HG03066 (cell line): ENCODE data around the gene CYP4F2.
"Not testable (repeated sequence)": the region's sequence is repeated elsewhere in the genome, so short reads cannot be mapped to it uniquely, and the experiment has no call there.

Experiments used
- ATAC-seq: cut with Tn5 transposase; IDR thresholded peaks from one replicate; pipeline ENCODE4 v1.9.1; 2021; ENCODE audit warnings: low read depth; ENCODE audit not compliant: unreplicated experiment

CYP4F2 gene

DNA sequence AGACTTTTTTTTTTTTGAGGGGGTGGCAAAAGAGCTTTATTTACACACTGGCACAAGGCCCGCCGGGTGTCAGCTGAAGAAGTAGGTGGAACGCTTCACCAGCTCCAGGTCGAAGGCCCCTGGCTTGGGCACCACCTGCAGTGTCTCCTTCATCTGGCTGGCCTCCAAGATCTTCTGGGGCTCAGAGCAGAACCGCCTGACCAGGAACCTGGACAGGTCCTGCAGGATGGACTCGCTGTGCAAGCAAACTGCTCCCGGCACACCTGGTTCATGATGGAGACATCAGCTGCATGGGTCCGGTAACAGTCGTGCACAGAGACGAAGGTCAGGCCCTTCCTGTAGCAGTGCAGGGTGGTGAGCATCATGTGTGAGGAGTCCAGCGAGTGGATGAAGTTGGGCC lies 4.4 kb upstream of the CYP4F2 start:
- no peak for ATAC-seq

DNA sequence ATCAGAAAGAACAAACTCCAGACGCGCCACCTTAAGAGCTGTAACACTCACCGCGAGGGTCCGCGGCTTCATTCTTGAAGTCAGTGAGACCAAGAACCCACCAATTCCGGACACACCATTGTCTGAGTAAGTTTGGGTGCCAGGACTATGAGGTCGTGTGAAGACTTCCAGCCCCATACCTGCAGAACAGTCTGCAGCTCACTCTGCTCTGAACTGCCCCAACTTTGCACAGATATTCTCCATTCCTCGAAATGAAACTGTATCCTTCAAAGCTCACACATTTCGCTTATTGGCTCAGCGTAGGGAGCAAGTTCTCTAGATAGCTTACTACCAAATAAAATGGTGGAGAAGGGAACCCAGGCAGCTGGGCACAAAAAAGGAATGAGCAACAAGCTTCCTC lies 2.6 kb upstream of the CYP4F2 start:
- ATAC-seq, result no peak

GRCh38 chr19:15900032-15900431 lies 2.2 kb upstream of the CYP4F2 start:
- not testable (repeated sequence) for ATAC-seq

DNA sequence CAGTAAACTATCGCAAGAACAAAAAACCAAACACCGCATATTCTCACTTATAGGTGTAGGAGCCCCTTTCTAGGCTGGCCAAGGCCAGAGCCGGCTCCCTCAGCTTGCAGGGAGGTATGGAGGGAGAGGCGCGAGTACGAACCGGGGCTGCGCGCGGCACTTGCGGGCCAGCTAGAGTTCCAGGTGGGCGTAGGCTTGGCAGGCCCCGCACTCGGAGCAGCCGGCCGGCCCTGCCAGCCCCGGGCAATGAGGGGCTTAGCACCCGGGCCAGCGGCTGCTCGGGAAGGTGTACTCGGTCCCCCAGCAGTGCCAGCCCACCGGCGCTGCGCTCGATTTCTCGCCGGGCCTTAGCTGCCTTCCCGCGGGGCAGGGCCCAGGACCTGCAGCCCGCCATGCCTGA lies 1.7 kb upstream of the CYP4F2 start:
- not testable (repeated sequence) for ATAC-seq

- ATAC-seq, result no peak
Observed at GRCh38 chr19:15897026-15897737, 692 bp downstream of the CYP4F2 start.

- no peak for ATAC-seq
Observed at GRCh38 chr19:15895876-15896430, 1.9 kb downstream of the CYP4F2 start.

DNA sequence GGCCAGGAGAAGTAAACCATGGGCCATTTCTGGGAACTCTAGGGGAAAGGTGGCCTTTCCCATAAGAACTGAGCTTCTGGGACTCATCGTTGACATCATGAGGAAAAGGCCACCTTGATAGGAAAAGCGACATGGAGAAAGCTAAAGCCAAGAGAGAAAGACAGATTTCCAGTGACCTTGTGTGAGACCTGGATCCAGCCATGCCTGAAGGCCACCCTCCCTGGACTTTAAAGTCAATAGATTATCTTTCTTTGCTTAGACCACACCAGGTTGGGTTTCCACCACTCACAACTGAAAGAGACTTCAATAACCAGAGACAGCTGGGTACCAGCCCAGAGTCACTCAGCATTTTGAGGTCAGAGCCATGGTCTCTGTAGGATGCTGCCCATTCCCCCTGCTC lies 3.5 kb downstream of the CYP4F2 start:
- ATAC-seq, result no peak

DNA sequence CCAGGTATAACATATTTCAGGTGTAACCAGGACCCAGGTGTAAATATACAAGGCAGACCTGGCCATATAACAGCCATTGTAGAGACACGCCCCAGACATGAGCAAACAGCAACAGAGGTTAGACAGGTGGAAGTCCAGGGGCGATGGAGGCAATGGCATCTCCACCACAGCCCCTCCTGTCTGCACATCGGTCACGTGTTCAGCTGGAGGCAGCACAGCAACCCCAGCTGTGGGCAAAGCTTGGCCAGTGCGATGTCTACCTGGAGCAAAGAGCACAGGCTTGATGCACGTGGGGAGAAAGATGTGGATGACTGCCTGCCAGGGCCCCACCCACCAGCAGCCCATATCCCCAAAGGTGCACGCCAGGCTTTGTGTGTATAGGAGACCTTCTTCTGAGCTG lies 4.4 kb downstream of the CYP4F2 start:
- ATAC-seq, result no peak

DNA sequence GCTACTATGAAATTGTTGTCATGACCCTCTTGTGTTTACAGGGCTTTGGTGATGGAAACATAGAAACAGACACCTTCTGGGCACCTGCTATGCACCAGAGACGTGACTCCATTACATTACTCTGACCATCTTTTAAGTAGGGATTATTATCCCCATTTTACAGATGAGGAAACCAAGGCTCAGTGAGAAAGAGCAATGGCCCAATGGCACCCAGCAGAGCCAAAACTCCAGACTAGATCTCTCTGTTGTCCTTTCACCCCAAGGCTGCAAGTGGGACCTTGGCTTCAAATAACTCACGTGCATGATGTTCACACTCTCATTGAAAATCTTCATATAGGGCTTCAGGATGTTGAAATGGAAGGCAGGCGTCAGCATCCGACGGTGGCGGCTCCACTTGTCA lies 5.9 kb downstream of the CYP4F2 start:
- no peak for ATAC-seq

DNA sequence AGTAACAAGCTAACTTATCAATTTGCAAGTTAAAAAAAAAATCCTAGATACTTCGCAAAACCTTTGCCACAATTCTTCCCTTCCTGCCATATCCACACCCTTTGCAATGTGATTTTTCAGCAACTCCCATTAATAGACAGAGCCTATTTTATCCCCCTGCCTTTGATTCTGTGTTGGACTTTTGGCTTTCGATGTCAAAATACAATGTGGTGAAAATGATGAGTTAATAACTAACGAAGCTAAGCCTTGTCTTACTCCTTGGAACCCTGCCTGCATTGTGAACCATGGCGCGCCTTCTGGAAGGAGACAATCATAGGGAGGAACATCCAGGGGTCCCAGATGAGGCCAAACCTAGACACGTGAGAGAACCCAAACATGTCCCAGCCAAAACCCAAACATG lies 6.4 kb downstream of the CYP4F2 start:
- no peak for ATAC-seq

- not testable (repeated sequence) for ATAC-seq
Observed at GRCh38 chr19:15889339-15889738, 8.5 kb downstream of the CYP4F2 start.

DNA sequence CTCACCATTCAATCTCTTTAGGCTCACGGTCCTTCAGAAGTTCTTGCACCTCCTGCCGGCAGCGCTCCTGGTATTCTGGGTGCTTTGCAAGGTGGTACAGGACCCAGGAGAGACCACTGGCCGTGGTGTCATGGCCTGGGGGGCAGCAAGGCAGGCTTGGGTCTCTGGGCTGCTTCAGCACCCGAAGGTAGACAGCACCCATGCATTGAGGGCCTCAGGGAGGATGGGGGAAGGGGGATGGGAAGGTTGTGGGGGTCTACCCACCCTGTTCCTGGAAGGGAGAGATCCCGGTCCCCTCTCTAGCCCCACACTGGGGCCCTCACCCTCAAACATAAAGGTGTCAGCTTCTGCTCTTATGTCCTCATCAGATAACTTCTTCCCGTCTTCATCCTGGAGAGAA lies 12.0 kb downstream of the CYP4F2 start:
- no peak for ATAC-seq

- ATAC-seq, result no peak
Observed at GRCh38 chr19:15885167-15885566, 12.7 kb downstream of the CYP4F2 start.

DNA sequence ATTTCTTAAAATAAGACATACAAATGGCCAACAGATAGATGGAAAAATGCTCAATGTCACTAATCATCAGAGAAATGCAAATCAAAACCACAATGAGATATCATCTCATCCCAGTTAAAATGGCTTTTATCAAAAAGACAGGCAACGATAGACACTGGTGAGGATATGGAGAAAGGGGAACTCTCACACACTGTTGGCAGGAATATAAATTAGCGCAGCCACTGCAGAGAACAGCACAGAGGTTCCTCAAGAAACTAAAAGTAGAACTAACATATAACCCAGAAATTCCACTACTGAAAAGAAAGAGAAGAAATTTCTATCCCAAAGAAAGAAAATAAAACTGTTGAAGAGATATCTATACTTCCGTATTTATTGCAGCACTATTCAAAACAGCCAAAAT lies 14.5 kb downstream of the CYP4F2 start:
- not testable (repeated sequence) for ATAC-seq

- ATAC-seq, result no peak
Observed at GRCh38 chr19:15874821-15875474, 22.9 kb downstream of the CYP4F2 start.

DNA sequence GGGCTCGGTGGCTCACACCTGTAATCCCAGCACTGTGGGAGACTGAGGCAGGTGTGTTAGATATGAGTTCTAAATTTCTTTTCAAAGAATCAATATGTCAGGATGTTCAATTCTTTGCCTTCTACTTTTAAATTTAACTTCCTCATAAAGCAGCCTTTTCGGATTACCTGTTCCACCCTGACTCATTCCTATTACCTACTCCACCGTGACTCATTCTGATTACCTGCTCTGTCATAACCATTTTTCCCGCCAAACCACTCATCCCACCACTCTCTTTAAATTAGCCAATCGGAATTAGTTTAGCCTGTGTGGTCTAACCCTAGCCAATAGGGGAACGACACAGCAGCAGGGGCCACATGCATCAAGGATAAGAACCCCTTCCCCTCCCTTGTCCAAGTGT lies 24.1 kb downstream of the CYP4F2 start:
- ATAC-seq, result not testable (repeated sequence)

DNA sequence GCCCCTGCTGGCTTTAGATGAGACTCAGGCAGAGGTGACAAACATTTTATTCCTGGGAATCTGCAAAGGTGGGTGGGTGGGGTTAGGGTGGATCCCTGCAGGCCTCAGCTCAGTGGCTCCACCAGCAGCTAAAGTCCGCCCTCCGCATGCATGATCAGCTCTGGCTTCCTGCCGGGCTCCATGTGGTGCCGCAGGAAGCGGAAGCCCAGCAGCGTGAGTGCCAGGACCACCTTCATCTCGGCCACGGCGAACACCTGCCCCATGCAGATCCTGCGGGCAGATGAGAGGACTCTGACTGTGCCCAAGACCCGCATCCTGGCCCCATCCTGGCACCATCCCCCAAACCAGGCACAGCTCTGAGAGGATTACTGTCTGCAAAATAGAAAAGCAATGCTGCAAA lies 26.3 kb downstream of the CYP4F2 start:
- no peak for ATAC-seq

DNA sequence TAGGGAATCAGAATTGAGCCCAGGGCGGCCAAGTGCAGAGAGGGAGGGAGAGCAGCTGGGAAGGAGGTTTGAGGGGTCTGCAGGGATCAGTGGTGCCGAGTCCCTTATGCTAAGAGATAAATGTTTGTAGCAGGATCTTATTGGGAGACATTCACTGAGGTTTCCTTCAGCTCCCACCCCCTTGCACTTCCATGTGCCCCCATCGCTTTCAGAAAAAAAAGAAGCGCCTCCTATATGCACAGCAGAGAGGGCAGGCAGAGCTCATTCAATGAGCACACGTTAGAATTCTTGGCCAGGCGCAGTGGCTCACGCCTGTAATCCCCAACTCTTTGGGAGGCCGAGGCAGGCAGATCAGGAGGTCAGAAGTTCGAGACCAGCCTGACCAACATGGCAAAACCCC lies 28.0 kb downstream of the CYP4F2 start:
- no peak for ATAC-seq

DNA sequence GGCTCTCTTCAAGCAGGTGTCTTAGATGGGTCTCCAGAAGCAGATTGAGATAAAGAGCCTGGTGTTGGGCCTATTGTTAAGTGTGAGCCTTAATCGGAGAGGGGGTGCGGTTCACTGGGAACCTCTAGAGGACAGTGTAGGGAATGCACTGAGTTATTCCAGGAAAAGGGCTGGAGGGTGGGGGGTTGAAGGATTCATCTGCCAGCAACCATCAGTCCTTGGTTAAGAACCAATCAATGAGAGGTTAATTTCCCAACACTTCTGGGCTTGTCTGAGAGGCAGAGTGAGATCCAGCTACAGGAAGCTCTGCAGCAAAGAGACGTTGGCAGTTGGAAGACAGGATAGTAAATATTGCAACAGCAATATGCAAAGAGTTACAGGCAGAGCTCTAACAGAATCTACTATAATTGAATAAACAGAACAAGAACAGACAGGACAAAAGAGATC lies 28.7 kb downstream of the CYP4F2 start:
- no peak for ATAC-seq

DNA sequence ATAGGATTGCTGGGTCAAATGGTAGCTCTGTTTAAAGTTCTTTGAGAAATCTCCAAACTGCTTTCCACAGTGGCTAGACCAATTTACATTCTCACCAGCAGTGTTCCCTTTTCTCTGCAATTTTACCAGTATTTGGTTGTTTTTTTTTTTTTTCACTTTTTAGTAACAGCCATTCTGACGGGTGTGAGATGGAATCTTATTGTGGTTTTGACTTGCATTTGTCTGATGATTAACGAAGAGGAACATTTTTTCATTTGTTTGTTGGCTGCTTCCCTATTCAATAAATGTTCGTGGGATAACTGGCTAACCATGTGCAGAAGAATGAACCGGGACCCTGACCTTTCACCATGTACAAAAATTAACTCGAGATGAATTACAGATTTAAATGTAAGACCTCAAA lies 31.2 kb downstream of the CYP4F2 start:
- ATAC-seq, result no peak

- no peak for ATAC-seq
Observed at GRCh38 chr19:15864824-15865223, 33.0 kb downstream of the CYP4F2 start.

GRCh38 chr19:15863272-15863671 lies 34.6 kb downstream of the CYP4F2 start:
- ATAC-seq, result no peak
